Measurements from ENCODE around the gene TMEM100. TPM values are rescaled to one million over a fixed set of nuclear protein-coding genes. Genes with fewer than 3 reads are reported as not detected.
"Not testable (repeated sequence)": the region's sequence is repeated elsewhere in the genome, so short reads cannot be mapped to it uniquely, and the experiment has no call there.

The TMEM100 gene
- polyA plus RNA-seq, 3 donors = 47.4 to 86.4 (median 54.7) TPM

DNA sequence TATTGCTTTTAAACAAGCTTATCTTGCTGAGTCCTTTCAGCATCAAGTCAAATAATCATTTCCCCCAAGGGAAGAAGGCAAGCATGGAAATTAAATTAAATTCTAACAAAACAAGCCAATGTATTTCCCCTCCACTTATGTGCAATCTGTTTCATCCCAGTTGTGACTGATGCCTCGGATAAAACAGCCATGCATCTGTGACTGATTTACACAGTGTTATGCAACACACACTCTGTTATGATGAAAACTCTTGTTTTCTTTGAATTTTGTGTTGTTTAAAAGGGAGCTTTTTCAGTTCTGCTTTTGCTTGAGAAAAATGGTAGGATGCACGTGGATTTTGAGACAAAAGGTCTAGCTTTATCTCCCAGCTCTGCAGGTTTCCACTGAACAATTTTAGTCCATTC is 32.6 kb downstream of the TMEM100 start:
- no peak for DNase-seq (ENCODE audit: low read depth in 3 of 3, low spot score in 2 of 3)

DNA sequence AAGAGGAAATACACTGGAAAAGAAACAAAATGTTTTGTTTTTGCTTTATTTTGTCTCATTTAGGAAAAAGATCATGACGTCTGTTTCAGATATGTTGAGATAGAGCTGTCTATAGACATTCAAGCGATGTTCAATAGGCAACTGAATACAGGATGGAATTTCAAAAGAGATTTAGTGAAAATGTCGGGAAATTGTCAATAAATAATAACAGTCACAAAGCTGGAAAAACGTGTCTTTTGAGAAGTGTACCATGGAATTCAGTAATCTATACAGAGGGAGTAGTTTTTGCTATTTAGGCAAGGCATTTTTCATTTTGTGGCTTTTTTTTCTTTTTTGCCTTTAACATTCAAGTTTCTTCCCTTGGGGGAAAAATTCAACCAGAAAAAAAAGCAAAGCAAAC is 33.0 kb downstream of the TMEM100 start:
- no peak for DNase-seq (ENCODE audit: low read depth in 3 of 3, low spot score in 2 of 3)

GRCh38 chr17:55688057-55688456 is 34.6 kb downstream of the TMEM100 start:
- DNase-seq (ENCODE audit: low read depth in 3 of 3, low spot score in 2 of 3) = no peak

GRCh38 chr17:55687037-55687436 is 35.6 kb downstream of the TMEM100 start:
- no peak for DNase-seq (ENCODE audit: low read depth in 3 of 3, low spot score in 2 of 3)

GRCh38 chr17:55683550-55684315 is 38.9 kb downstream of the TMEM100 start:
- no peak for DNase-seq (ENCODE audit: low read depth in 3 of 3, low spot score in 2 of 3)

- DNase-seq (ENCODE audit: low read depth in 3 of 3, low spot score in 2 of 3) = no peak
Observed at GRCh38 chr17:55681342-55681700, 41.3 kb downstream of the TMEM100 start.

DNA sequence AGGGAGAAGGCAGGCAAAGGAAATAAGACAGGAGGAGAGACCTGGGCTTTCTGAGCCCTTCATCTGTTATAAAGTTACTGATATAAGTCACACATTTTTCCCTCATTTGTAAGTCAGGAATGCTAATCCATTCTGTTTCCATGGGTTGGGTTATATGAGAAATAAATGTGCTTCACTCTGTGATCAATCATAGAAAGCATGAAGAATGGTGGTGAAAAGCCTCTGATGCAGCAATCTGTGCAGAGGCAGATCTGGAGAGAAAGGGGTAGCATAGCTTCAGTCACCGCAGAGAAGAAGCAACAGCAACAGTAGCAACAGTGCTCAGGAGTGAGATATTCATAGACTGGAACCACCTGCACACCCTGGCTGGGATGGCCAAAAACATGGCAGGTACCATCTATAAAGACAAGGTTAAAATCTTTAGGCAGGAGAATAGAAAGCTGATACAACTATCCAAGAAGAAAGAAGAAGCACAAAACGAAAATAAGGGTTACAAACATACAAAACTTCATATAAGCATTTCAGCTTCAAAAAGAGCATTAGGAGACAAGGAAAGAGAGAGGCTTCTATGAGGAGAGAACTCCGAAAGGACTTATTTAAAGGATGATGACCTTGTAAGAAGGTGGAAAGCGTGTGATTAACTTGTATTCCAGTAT is 41.9 kb downstream of the TMEM100 start:
- DNase-seq (ENCODE audit: low read depth in 3 of 3, low spot score in 2 of 3) = no peak

- DNase-seq (ENCODE audit: low read depth in 3 of 3, low spot score in 2 of 3) = no peak
Observed at GRCh38 chr17:55677446-55677845, 45.2 kb downstream of the TMEM100 start.

GRCh38 chr17:55676274-55676673 is 46.4 kb downstream of the TMEM100 start:
- DNase-seq (ENCODE audit: low read depth in 3 of 3, low spot score in 2 of 3) = no peak

DNA sequence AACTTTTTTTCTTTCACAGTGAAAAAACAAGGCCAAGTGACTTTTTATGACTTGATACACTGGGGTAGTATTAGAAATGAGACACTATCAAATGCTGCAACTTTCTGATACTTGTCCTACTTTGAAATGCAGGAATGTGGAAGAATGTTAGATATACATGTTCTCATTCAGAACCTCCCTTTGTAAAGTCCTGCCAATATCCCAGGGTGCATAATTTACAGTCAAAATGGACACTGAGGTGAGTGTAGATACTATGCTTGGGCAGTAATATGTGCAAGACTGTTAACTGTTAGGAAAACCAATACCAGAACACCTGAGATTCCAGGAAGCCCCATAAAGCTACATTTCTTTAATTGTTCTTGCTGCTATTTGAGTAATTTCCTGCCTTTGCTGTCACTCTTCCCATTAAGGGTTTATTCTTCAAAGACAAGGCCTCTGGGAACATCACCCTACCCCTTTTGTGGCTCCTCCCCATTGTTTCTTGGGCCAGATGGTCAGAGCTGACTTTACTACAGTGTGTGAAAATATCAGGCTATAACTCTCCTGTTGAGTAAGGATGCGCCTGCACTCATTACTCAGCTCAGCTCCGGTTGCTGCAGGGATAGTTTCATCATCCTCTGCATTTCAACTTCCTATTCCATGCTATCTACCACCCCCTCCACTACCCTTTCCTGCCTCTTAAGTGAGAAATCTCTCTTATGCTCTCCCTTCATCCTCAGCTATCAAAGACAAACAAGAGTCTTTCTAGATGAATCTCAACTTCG is 48.7 kb downstream of the TMEM100 start:
- no peak for DNase-seq (ENCODE audit: low read depth in 3 of 3, low spot score in 2 of 3)

- no peak for DNase-seq (ENCODE audit: low read depth in 3 of 3, low spot score in 2 of 3)
Observed at GRCh38 chr17:55672585-55673501, 49.8 kb downstream of the TMEM100 start.

DNA sequence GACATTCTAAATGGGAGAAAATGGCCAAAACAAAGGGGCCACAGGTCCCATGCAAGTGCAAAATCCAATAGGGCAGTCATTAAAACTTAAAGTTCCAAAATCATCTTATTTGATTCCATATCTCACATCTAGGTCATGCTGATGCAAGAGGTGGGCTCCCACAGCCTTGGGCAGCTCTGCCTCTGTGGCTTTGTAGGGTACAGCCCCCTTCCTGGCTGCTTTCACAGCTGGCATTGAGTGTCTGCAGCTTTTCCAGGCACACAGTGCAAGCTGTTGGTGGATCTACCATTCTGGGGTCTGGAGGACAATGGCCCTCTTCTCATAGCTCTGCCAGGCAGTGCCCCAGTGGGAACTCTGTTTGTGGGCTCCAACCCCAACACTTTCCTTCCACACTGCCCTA is 50.7 kb downstream of the TMEM100 start:
- DNase-seq (ENCODE audit: low read depth in 3 of 3, low spot score in 2 of 3) = not testable (repeated sequence)

Other genes starting within 250 kb of the TMEM100 start
- gene SMIM36, start 211.4 kb downstream of the TMEM100 start, polyA plus RNA-seq (ENCODE audit: insufficient read length in 3 of 3) = under 1 TPM in 2 of 3 donors, not detected in 1; 0.06 to 0.12 TPM
- 10 to 100 TPM; 30.9 to 35.7 (median 32.1) TPM for gene PCTP, start 28.2 kb upstream of the TMEM100 start, polyA plus RNA-seq (ENCODE audit: insufficient read length in 3 of 3)

All from right renal cortex interstitium (tissue), 3 donors.